CD4-positive, alpha-beta T cell treated with Interferon alpha-2 for 1 hour (primary cell): ENCODE results near the gene KBTBD13.

Source experiments
- DNase-seq, 2 donors: peaks; one replicate each; pipeline ENCODE4 v3.0.0-alpha.2; 2020 to 2022

The KBTBD13 gene

GRCh38 chr15:65115542-65115941 is 39.0 kb downstream of the KBTBD13 start:
- DNase-seq = no peak
